ENCODE measurements around the gene TSEN2. TPM values are rescaled to one million over a fixed set of nuclear protein-coding genes. Genes with fewer than 3 reads are reported as not detected.

Gene TSEN2
- total and polyA plus RNA-seq, 12 donors: 11.1 to 27.6 (median 20.5) TPM

DNA sequence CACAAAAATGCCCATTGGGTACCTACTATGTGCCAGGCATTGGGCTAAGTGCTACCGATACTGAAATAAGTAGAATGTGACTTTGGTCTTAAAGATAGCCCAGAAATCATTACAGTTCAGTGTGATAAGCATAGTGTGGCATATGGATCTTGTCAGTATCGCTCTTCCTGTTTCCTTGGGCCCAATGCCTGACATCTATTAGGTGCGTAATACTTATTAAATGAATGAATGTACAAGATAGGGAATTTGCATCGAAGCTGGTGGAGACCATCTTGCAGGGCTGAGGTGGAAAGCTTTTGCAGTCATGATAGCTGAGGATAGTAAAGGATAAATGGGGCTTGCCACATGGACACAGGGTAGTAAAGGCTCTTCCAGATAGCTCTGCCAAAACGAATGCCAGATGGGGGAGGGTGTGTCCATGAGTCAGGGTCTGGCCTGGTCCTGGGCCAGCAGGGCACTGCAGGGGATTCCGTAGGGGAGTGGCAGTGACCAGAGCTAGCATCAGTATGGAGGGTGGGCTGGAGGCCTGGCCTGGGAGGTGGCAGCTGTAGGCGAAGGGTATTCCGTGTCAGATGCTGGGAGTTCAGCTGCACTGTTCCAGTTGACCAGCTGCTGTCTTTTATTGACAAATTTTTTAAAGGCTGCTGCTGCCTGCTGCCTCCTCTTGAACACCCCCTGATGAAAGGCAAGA lies 23.5 kb downstream of the TSEN2 start:
- Histone ChIP-seq H3K27ac (peak overlapping the region; percentile 52 to 92 (median 67)), H3K36me3 (replicated peaks in 1 of 2) (peaks cover 0 to 34% of the 10 kb centered on the region in 2 donors), H3K9me3 (replicated peaks in 1 of 3) (no peaks in the 10 kb centered on the region), H3K4me3 (no peak overlapping the region), H3K27me3 (no peaks in the 10 kb centered on the region), H3K4me1 (replicated peaks in 1 of 2) (peaks cover 13 to 18% of the 10 kb centered on the region in 2 donors)
- 59 to 71% (median 63%) methylated on average over 8 of the region's 8 CpGs for WGBS, 4 donors
- peak in 6 of 7 donors; percentile 44 to 62 (median 56) for DNase-seq
- TF ChIP-seq POLR2A (IDR thresholded peaks at IDR 0.05): no peak
- TF ChIP-seq, protein P1, sequence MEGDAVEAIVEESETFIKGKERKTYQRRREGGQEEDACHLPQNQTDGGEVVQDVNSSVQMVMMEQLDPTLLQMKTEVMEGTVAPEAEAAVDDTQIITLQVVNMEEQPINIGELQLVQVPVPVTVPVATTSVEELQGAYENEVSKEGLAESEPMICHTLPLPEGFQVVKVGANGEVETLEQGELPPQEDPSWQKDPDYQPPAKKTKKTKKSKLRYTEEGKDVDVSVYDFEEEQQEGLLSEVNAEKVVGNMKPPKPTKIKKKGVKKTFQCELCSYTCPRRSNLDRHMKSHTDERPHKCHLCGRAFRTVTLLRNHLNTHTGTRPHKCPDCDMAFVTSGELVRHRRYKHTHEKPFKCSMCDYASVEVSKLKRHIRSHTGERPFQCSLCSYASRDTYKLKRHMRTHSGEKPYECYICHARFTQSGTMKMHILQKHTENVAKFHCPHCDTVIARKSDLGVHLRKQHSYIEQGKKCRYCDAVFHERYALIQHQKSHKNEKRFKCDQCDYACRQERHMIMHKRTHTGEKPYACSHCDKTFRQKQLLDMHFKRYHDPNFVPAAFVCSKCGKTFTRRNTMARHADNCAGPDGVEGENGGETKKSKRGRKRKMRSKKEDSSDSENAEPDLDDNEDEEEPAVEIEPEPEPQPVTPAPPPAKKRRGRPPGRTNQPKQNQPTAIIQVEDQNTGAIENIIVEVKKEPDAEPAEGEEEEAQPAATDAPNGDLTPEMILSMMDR (IDR thresholded peaks at IDR 0.05): no peak
- intact Hi-C loops (cut with DNase I): no loop called here

DNA sequence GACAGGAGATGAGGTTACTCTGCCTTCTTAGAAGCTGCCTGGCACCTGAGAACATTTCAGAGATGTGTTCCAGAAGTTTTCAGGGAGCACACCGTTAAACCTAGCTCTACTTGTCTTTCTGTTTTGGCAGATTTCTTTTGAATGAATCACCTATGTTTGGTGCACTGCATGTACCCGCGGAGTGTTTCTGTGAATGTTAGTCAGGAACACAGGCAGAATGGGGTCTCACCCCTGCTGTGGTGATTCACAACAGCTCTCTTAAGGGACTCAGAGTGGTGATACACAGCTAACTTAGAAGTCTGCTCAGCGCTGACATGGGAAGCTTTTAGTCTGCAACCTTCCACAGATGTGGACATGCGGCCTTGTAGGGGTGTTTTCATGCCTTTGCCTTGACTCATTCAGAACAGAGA lies 24.0 kb downstream of the TSEN2 start:
- intact Hi-C loops (cut with DNase I): no loop called here
- WGBS, 4 donors: 34 to 58% (median 44%) methylated on average over 5 of the region's 5 CpGs
- Histone ChIP-seq H3K36me3 (replicated peaks in 1 of 2) (peaks cover 0 to 29% of the 10 kb centered on the region in 2 donors), H3K9me3 (replicated peaks in 1 of 3) (no peaks in the 10 kb centered on the region), H3K4me3 (no peak overlapping the region), H3K27ac (peak overlapping the region; percentile 52 to 92 (median 67)), H3K4me1 (replicated peaks in 1 of 2) (peaks cover 13 to 18% of the 10 kb centered on the region in 2 donors), H3K27me3 (no peaks in the 10 kb centered on the region)
- TF ChIP-seq POLR2A (IDR thresholded peaks at IDR 0.05): peak in 1 of 2 donors; percentile 50
- TF ChIP-seq, protein P1 (IDR thresholded peaks at IDR 0.05): no peak
- peak in 6 of 7 donors; percentile 65 to 82 (median 80) for DNase-seq

DNA sequence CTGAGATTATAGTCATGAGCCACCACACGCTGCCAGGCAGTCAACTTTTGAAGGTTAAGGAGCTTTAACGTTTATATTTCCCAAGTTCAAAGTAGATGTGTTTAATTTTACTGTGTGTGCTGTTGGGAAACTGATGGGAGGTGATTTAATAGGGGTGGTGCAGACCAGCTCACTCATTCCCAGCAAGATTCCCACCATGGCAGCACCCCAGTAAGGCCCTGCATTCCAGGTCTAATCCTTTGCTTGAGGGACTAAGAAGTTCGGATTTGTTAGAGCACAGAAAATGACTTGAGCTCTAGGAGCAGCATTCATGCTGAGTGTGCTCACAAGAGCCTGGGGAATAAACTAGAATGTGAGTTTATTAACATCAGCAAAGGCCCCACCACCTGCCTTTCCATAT lies 25.2 kb downstream of the TSEN2 start:
- Histone ChIP-seq H3K4me1 (replicated peaks in 1 of 2) (peaks cover 13 to 18% of the 10 kb centered on the region in 2 donors), H3K27ac (peak overlapping the region in 1 of 5 donors; percentile 80), H3K9me3 (replicated peaks in 1 of 3) (no peaks in the 10 kb centered on the region), H3K4me3 (no peak overlapping the region), H3K36me3 (replicated peaks in 1 of 2) (peaks cover 0 to 18% of the 10 kb centered on the region in 2 donors), H3K27me3 (no peaks in the 10 kb centered on the region)
- intact Hi-C loops (cut with DNase I): no loop called here
- TF ChIP-seq, protein P1 (IDR thresholded peaks at IDR 0.05): no peak
- TF ChIP-seq POLR2A (IDR thresholded peaks at IDR 0.05): no peak
- no peak for DNase-seq
- 70 to 90% (median 75%) methylated on average over 3 of the region's 3 CpGs for WGBS, 4 donors

DNA sequence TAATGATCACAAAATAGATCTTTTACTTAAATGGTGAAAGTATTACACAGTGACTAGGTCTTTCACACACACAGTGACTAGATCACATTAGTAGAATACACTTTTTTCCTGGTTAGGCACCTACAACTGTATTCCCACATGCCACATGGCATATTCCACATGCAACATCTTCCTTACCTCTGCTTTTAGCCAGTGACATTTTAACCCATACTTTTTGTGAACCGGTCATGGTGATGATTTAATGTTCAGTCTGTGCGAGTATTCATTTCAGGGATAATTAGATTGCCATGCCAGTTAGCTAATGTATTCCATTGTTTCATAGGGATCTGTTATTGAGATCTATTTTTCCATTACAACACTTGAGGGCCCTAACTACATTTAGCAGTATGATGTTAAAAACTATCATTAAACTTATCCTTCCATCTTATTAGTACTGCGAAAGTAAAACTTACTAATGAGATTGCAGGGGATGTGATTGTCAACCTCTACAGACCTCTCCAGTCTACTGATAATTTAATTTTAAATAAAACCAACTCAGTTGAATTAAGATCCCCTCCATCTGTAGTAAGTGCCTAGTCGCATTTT lies 28.3 kb downstream of the TSEN2 start:
- DNase-seq: no peak
- peaks cover 0 to 5% of the 10 kb centered on the region in 2 donors for H3K36me3 ChIP-seq (replicated peaks in 1 of 2)

More for the DNA sequence above, 28.3 kb downstream of the TSEN2 start:
- Histone ChIP-seq H3K27me3 (no peaks in the 10 kb centered on the region), H3K9me3 (replicated peaks in 1 of 3) (no peaks in the 10 kb centered on the region), H3K27ac (no peak overlapping the region), H3K4me3 (no peak overlapping the region), H3K4me1 (replicated peaks in 1 of 2) (peaks cover 13% of the 10 kb centered on the region in 2 donors)
- no peak for TF ChIP-seq POLR2A (IDR thresholded peaks at IDR 0.05)
- TF ChIP-seq, protein P1 (IDR thresholded peaks at IDR 0.05): no peak
- WGBS, 4 donors: 84 to 95% (median 93%) methylated on average over 4 of the region's 4 CpGs
- intact Hi-C loops (cut with DNase I): no loop called here
